AG09309 (cell line): ENCODE measurements around the gene NAALADL2.

Experiments used
- DNase-seq: peaks from one replicate; pipeline ENCODE4 v3.0.0-alpha.2; 2010; ENCODE audit warnings: low read depth
- H3K4me3 ChIP-seq: 2 replicates; pipeline ENCODE4 v1.5.1; 2011; ENCODE audit warnings: mild to moderate bottlenecking, low read depth, low read length, moderate library complexity; ENCODE audit not compliant: control insufficient read depth
- CTCF ChIP-seq: IDR thresholded peaks from 2 replicates; pipeline ENCODE4 v1.5.1; 2011; ENCODE audit warnings: mild to moderate bottlenecking, low read depth, low read length, inconsistent platforms; ENCODE audit not compliant: insufficient read depth, control insufficient read depth; ENCODE audit errors: missing control alignments

Gene NAALADL2

GRCh38 chr3:175311946-175312345 is 452.8 kb downstream of the NAALADL2 start:
- no peak overlapping the region for H3K4me3 ChIP-seq

GRCh38 chr3:175312791-175313190 is 453.7 kb downstream of the NAALADL2 start:
- no peak overlapping the region for H3K4me3 ChIP-seq
- DNase-seq: no peak
- no peak for TF ChIP-seq CTCF

More at GRCh38 chr3:175311946-175312345, 452.8 kb downstream of the NAALADL2 start:
- no peak for DNase-seq
- no peak for TF ChIP-seq CTCF

GRCh38 chr3:175316799-175317198 is 457.7 kb downstream of the NAALADL2 start:
- H3K4me3 ChIP-seq: no peak overlapping the region
- TF ChIP-seq CTCF: no peak
- DNase-seq: no peak

- no peak for DNase-seq
- H3K4me3 ChIP-seq: no peak overlapping the region
- no peak for TF ChIP-seq CTCF
These were observed 466.3 kb downstream of the NAALADL2 start for GRCh38 chr3:175325440-175325839.

- no peak for DNase-seq
- TF ChIP-seq CTCF: no peak
- no peak overlapping the region for H3K4me3 ChIP-seq
These were observed 466.9 kb downstream of the NAALADL2 start for GRCh38 chr3:175326041-175326440.

- DNase-seq: no peak
- no peak for TF ChIP-seq CTCF
- H3K4me3 ChIP-seq: no peak overlapping the region
These were observed 470.2 kb downstream of the NAALADL2 start for GRCh38 chr3:175329373-175329772.

GRCh38 chr3:175335229-175335628 is 476.1 kb downstream of the NAALADL2 start:
- no peak for TF ChIP-seq CTCF
- no peak overlapping the region for H3K4me3 ChIP-seq
- DNase-seq: peak; percentile 28
